Measurements from ENCODE around the gene LIME1. TPM values are rescaled to one million over a fixed set of nuclear protein-coding genes. Genes with fewer than 3 reads are reported as not detected.
"Not testable (repeated sequence)": the region's sequence is repeated elsewhere in the genome, so short reads cannot be mapped to it uniquely, and the experiment has no call there.

LIME1 gene
- total RNA-seq, 1 experiment from 2014 or later = 27.4 TPM

DNA sequence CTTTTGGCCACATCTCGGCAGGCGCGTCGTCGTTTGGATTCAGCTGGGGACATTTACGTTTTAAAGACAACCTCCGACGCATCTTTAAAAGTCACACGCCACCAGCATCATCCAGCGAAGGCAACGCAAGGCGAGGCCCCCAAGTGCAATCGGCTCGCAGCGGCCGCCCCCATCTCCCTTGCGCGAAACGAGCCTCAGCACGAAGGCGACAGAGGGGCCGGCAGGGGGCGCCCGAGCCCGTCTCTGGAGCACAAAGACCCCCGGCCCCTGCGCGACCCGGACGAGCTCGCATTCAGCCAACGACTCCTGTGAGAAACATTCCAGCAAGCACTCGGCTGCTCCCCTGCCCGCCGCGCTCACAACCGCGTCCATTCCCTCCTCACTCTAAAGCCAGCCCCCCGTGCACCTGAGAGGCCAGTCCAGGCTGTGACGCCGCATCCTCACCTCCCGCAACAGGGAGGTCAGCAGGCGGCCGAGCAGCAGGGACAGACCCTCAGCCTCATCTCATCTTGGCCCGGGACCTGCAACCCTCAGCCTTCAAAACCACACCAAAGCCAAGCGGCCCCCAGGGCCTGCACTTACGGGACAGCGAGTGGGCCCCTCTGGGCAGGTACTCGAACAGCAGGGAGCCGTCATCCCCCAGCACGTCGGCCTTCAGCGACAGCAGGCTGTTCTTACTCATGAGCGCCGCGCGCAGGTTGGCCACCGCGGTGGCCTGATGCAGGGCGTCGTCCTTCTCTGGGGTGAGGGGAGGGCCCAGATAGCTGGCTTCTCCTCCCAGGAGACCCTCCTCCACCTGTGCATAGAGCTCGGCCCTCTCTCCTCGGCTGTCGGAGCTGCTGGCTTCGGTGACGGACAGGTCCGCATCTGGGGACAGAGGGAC, 38.9 kb downstream of the LIME1 start:
- no TSS peak for BruUV-seq (replicated peaks)
- H3K4me2 ChIP-seq (ENCODE audit: low read length) = no peak overlapping the region
- H3K4me3 ChIP-seq (replicated peaks in 1 of 2; ENCODE audit: low read depth in 1 of 2, low read length in 2 of 2) = no peak overlapping the region
- no peaks in the 10 kb centered on the region for H3K9me2 ChIP-seq (ENCODE audit: insufficient read depth)
- CTCF ChIA-PET = no interaction called here
- H4K20me1 ChIP-seq (ENCODE audit: insufficient read depth) = no peaks in the 10 kb centered on the region
- H3K9ac ChIP-seq (ENCODE audit: low read length) = no peak overlapping the region
- H3K79me2 ChIP-seq (ENCODE audit: insufficient read depth, low read length) = no peaks in the 10 kb centered on the region
- H3K4me1 ChIP-seq (ENCODE audit: control insufficient read depth in 1 of 2, insufficient read depth in 2 of 2, low read length in 2 of 2) = peaks cover 15 to 18% of the 10 kb centered on the region in 2 experiments
- RAD21 ChIA-PET (ENCODE audit: low non-redundant PET in 1 of 2, low total read pairs in 2 of 2, uncharacterized antibody in 2 of 2, unreplicated experiment in 2 of 2) = no interaction called here
- POLR2A ChIA-PET = no interaction called here
- DNase-seq (ENCODE audit: low read depth, low spot score) = no peak
- no peak for ATAC-seq
- no peaks in the 10 kb centered on the region for H3K27me3 ChIP-seq (ENCODE audit: insufficient read depth, low read length)
- intact Hi-C loops (cut with micrococcal nuclease) = no loop called here
- H3K27ac ChIP-seq (ENCODE audit: low read depth, low read length) = no peak overlapping the region
- no peaks in the 10 kb centered on the region for H3K36me3 ChIP-seq (ENCODE audit: control insufficient read depth in 1 of 2, insufficient read depth in 2 of 2, low read length in 2 of 2)
- H3K9me3 ChIP-seq (ENCODE audit: control insufficient read depth in 1 of 2, insufficient read depth in 1 of 2, low read depth in 1 of 2, low read length in 2 of 2) = no peaks in the 10 kb centered on the region
- H2AFZ ChIP-seq (ENCODE audit: low read depth, low read length, poor library complexity, severe bottlenecking) = no peak overlapping the region
- TF ChIP-seq POLR2AphosphoS5 (IDR thresholded peaks at IDR 0.05; ENCODE audit: low read depth, low read length) = no peak
- TF ChIP-seq SP1 (IDR thresholded peaks at IDR 0.05; ENCODE audit: low read depth) = no peak
- no peak for TF ChIP-seq EGR1 (IDR thresholded peaks at IDR 0.05; ENCODE audit: low read depth)
- no peak for TF ChIP-seq EZH2 (IDR thresholded peaks at IDR 0.05)
- no peak for TF ChIP-seq ZNF274 (IDR thresholded peaks at IDR 0.05; ENCODE audit: low read depth, low read length)
- TF ChIP-seq, protein P1, sequence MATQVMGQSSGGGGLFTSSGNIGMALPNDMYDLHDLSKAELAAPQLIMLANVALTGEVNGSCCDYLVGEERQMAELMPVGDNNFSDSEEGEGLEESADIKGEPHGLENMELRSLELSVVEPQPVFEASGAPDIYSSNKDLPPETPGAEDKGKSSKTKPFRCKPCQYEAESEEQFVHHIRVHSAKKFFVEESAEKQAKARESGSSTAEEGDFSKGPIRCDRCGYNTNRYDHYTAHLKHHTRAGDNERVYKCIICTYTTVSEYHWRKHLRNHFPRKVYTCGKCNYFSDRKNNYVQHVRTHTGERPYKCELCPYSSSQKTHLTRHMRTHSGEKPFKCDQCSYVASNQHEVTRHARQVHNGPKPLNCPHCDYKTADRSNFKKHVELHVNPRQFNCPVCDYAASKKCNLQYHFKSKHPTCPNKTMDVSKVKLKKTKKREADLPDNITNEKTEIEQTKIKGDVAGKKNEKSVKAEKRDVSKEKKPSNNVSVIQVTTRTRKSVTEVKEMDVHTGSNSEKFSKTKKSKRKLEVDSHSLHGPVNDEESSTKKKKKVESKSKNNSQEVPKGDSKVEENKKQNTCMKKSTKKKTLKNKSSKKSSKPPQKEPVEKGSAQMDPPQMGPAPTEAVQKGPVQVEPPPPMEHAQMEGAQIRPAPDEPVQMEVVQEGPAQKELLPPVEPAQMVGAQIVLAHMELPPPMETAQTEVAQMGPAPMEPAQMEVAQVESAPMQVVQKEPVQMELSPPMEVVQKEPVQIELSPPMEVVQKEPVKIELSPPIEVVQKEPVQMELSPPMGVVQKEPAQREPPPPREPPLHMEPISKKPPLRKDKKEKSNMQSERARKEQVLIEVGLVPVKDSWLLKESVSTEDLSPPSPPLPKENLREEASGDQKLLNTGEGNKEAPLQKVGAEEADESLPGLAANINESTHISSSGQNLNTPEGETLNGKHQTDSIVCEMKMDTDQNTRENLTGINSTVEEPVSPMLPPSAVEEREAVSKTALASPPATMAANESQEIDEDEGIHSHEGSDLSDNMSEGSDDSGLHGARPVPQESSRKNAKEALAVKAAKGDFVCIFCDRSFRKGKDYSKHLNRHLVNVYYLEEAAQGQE (IDR thresholded peaks at IDR 0.05; ENCODE audit: low read depth) = no peak
- TF ChIP-seq ZFX (IDR thresholded peaks at IDR 0.05) = no peak
- TF ChIP-seq, protein P2, sequence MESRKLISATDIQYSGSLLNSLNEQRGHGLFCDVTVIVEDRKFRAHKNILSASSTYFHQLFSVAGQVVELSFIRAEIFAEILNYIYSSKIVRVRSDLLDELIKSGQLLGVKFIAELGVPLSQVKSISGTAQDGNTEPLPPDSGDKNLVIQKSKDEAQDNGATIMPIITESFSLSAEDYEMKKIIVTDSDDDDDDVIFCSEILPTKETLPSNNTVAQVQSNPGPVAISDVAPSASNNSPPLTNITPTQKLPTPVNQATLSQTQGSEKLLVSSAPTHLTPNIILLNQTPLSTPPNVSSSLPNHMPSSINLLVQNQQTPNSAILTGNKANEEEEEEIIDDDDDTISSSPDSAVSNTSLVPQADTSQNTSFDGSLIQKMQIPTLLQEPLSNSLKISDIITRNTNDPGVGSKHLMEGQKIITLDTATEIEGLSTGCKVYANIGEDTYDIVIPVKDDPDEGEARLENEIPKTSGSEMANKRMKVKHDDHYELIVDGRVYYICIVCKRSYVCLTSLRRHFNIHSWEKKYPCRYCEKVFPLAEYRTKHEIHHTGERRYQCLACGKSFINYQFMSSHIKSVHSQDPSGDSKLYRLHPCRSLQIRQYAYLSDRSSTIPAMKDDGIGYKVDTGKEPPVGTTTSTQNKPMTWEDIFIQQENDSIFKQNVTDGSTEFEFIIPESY (IDR thresholded peaks at IDR 0.05; ENCODE audit: extremely low read depth, insufficient replicate concordance, low read length) = no peak

DNA sequence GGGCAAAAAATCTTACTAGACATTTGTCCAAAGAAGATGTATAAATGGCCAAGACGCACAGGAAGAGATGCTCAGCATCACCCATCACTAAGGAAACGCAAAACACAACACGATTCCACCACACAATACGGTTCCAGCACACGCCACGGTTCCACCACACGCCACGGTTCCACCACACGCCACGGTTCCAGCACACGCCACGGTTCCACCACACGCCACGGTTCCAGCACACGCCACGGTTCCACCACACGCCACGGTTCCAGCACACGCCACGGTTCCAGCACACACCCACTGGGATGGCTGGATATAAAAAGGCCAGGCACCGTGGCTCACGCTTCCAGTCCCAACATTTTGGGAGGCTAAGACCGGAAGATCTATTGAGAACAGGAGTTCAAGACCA, 40.4 kb downstream of the LIME1 start:
- CTCF ChIA-PET = interaction anchor here (1.2 kb wide), 1 partner anchor 9 kb away, joined by 3 read pairs; no protein-coding TSS in a partner anchor
- H3K4me2 ChIP-seq (ENCODE audit: low read length); POLR2A ChIA-PET; ATAC-seq; H3K27ac ChIP-seq (ENCODE audit: low read depth, low read length); H3K36me3 ChIP-seq (ENCODE audit: control insufficient read depth in 1 of 2, insufficient read depth in 2 of 2, low read length in 2 of 2); DNase-seq (ENCODE audit: low read depth, low spot score); H3K4me3 ChIP-seq (replicated peaks in 1 of 2; ENCODE audit: low read depth in 1 of 2, low read length in 2 of 2); H3K79me2 ChIP-seq (ENCODE audit: insufficient read depth, low read length); BruUV-seq (replicated peaks); H3K9me2 ChIP-seq (ENCODE audit: insufficient read depth); H4K20me1 ChIP-seq (ENCODE audit: insufficient read depth); H3K9ac ChIP-seq (ENCODE audit: low read length); intact Hi-C loops (cut with micrococcal nuclease); RAD21 ChIA-PET (ENCODE audit: low non-redundant PET in 1 of 2, low total read pairs in 2 of 2, uncharacterized antibody in 2 of 2, unreplicated experiment in 2 of 2); H2AFZ ChIP-seq (ENCODE audit: low read depth, low read length, poor library complexity, severe bottlenecking); H3K9me3 ChIP-seq (ENCODE audit: control insufficient read depth in 1 of 2, insufficient read depth in 1 of 2, low read depth in 1 of 2, low read length in 2 of 2); H3K27me3 ChIP-seq (ENCODE audit: insufficient read depth, low read length): not testable (repeated sequence)
- peaks cover 21 to 27% of the 10 kb centered on the region in 2 experiments for H3K4me1 ChIP-seq (ENCODE audit: control insufficient read depth in 1 of 2, insufficient read depth in 2 of 2, low read length in 2 of 2)
